A549 (cell line): ENCODE measurements around the gene INTS6. TPM values are rescaled to one million over a fixed set of nuclear protein-coding genes. Genes with fewer than 3 reads are reported as not detected.
"Not testable (repeated sequence)": the region's sequence is repeated elsewhere in the genome, so short reads cannot be mapped to it uniquely, and the experiment has no call there.

Experiments used
- ATAC-seq, 2 experiments: fragments of 200-7000 bp in 1 of 2; fragments of >200 bp in 1 of 2; cut with Nextera tagmentation in 1 of 2; cut with Tn5 transposase in 1 of 2; 3 replicates each; pipeline versions ENCODE4 v1.8.0 to v1.9.1; 2018 to 2020; ENCODE audit warnings: mild to moderate bottlenecking in 1 of 2, moderate library complexity in 1 of 2
- CTCF ChIA-PET: fragments of 300-600 bp; sonication (Branson Sonifier 250); formaldehyde crosslinking; extraction: SDS; loops from one replicate; lab custom pipeline; 2021; ENCODE audit warnings: antibody characterized with exemption, inconsistent platforms; lab: Yijun Ruan, JAX
- POLR2A ChIA-PET: fragments of 350-600 bp; formaldehyde crosslinking; extraction: SDS; loops from one replicate; lab custom pipeline; 2021; ENCODE audit warnings: antibody characterized with exemption, inconsistent platforms; lab: Yijun Ruan, JAX
- DNase-seq, 2 experiments: peaks; one replicate each; pipeline versions ENCODE4 v3.0.0 to v3.0.0-alpha.2; 2011 to 2016; ENCODE audit warnings: low read depth in 1 of 2, low spot score in 1 of 2
- FAIRE-seq: peaks from 2 replicates; lab custom pipeline; 2011; peaks lifted over from hg19 to GRCh38; lab: Jason Lieb, UNC
- H3K27ac ChIP-seq, 2 experiments: fragments of >200 bp; sonication (Bioruptor Twin); formaldehyde crosslinking; 3 replicates each; pipeline ENCODE4 v1.5.1; 2016 to 2017
- H3K4me1 ChIP-seq: fragments of >200 bp; sonication (Bioruptor Twin); formaldehyde crosslinking; 3 replicates; pipeline ENCODE4 v1.6.1; 2016
- H3K4me2 ChIP-seq: fragments of >200 bp; sonication (Bioruptor Twin); formaldehyde crosslinking; 3 replicates; pipeline ENCODE4 v1.6.1; 2016
- H3K4me3 ChIP-seq: fragments of >200 bp; sonication (Bioruptor Twin); formaldehyde crosslinking; 3 replicates; pipeline ENCODE4 v1.5.1; 2016
- H3K9me3 ChIP-seq: fragments of >200 bp; sonication (Bioruptor Twin); formaldehyde crosslinking; 3 replicates; pipeline ENCODE4 v1.6.1; 2016
- BHLHE40 ChIP-seq: IDR thresholded peaks from 2 replicates; pipeline ENCODE4 v1.6.1; 2012; ENCODE audit warnings: low read depth, low read length, inconsistent platforms
- CEBPB ChIP-seq, 2 experiments: fragments of >200 bp in 1 of 2; sonication (Bioruptor Twin) in 1 of 2; formaldehyde crosslinking in 1 of 2; IDR thresholded peaks; 2 replicates each; pipeline ENCODE4 v1.6.1; 2012 to 2016
- ELK1 ChIP-seq: fragments of 150-350 bp; IDR thresholded peaks from 2 replicates; pipeline ENCODE4 v1.6.1; 2014; ENCODE audit warnings: low read depth, mild to moderate bottlenecking, low read length
- EP300 ChIP-seq, 2 experiments: fragments of >200 bp; sonication (Bioruptor Twin); formaldehyde crosslinking; IDR thresholded peaks; 2 replicates in 1 of 2; 3 replicates in 1 of 2; pipeline ENCODE4 v1.6.1; 2016 to 2017
- FOSB ChIP-seq: fragments of 250-450 bp; sonication (Bioruptor Pico); IDR thresholded peaks from 2 replicates; pipeline ENCODE4 v1.5.0; 2020; ENCODE audit warnings: mild to moderate bottlenecking, moderate library complexity
- FOXS1 ChIP-seq: fragments of 250-450 bp; sonication (Bioruptor Pico); IDR thresholded peaks from 2 replicates; pipeline ENCODE4 v1.5.0; 2020; ENCODE audit warnings: mild to moderate bottlenecking, moderate library complexity
- GATA3 ChIP-seq: IDR thresholded peaks from 2 replicates; pipeline ENCODE4 v1.6.1; 2012; ENCODE audit warnings: borderline replicate concordance
- HOXA7 ChIP-seq: fragments of 250-450 bp; sonication (Bioruptor Pico); IDR thresholded peaks from 2 replicates; pipeline ENCODE4 v1.5.0; 2020; ENCODE audit warnings: mild to moderate bottlenecking, moderate library complexity
- KDM5A ChIP-seq: fragments of 200-600 bp; sonication (generic); IDR thresholded peaks from 2 replicates; pipeline ENCODE4 v1.6.1; 2016; ENCODE audit warnings: antibody characterized with exemption, mild to moderate bottlenecking
- MAFK ChIP-seq: fragments of 450-650 bp; IDR thresholded peaks from 2 replicates; pipeline ENCODE4 v1.6.1; 2014; ENCODE audit not compliant: partially characterized antibody
- MAX ChIP-seq: IDR thresholded peaks from 2 replicates; pipeline ENCODE4 v1.6.1; 2012
- NFE2L2 ChIP-seq: fragments of 150-350 bp; conservative IDR thresholded peaks from 2 replicates; pipeline ENCODE4 v1.6.1; 2014; ENCODE audit warnings: low read length
- NPAS2 ChIP-seq: fragments of 250-450 bp; sonication (Bioruptor Pico); IDR thresholded peaks from 2 replicates; pipeline ENCODE4 v1.8.0; 2022; ENCODE audit warnings: mild to moderate bottlenecking, moderate library complexity, borderline replicate concordance
- NR3C1 ChIP-seq: fragments of >200 bp; sonication (Bioruptor Twin); formaldehyde crosslinking; IDR thresholded peaks from 3 replicates; pipeline ENCODE4 v1.6.1; 2017
- REST ChIP-seq: fragments of 200-600 bp; sonication (generic); IDR thresholded peaks from 2 replicates; pipeline ENCODE4 v1.6.1; 2016; ENCODE audit warnings: antibody characterized with exemption, mild to moderate bottlenecking, moderate library complexity
- SMC3 ChIP-seq: fragments of >200 bp; sonication (Bioruptor Twin); formaldehyde crosslinking; IDR thresholded peaks from 3 replicates; pipeline ENCODE4 v1.6.1; 2018; ENCODE audit warnings: inconsistent platforms
- ZC3H11A ChIP-seq: fragments of 450-650 bp; IDR thresholded peaks from 2 replicates; pipeline ENCODE4 v1.6.1; 2014; ENCODE audit warnings: antibody characterized with exemption, mild to moderate bottlenecking
- ZNF302 ChIP-seq: fragments of 250-450 bp; sonication (Bioruptor Pico); IDR thresholded peaks from 2 replicates; pipeline ENCODE4 v1.9.0; 2021; ENCODE audit warnings: inconsistent platforms, mild to moderate bottlenecking, moderate library complexity
- WGBS: methylation state at CpG from one replicate; pipeline ENCODE4 v1.1.6; 2017; ENCODE audit errors: missing lambda C conversion rate; 5-methylcytosine and 5-hydroxymethylcytosine counted together
- polyA plus RNA-seq, 4 experiments: library from polyadenylated mRNA; depleted of rRNA in 3 of 4; stranded (reverse); fragments of >200 nt; fragmentation: RNase III in 1 of 4; extraction: RNeasy Plus Mini Kit Qiagen cat#74134 plus additional on column Dnase treatment in 1 of 4; gene quantifications; 2 replicates in 3 of 4; 3 replicates in 1 of 4; pipeline ENCODE4 v1.2.3, GENCODE V29; 2011 to 2017
- TF ChIP-seq, protein P1 (sequence below): fragments of >200 bp; sonication (Bioruptor Twin); formaldehyde crosslinking; IDR thresholded peaks from 2 replicates; pipeline ENCODE4 v1.6.1; 2016
- TF ChIP-seq, protein P2 (sequence below): fragments of 250-450 bp; sonication (Bioruptor Pico); IDR thresholded peaks from 2 replicates; pipeline ENCODE4 v1.5.0; 2020; ENCODE audit warnings: low read depth, mild to moderate bottlenecking, moderate library complexity

The INTS6 gene
- polyA plus RNA-seq, 2 of the 4 experiments (the other 2 are of a cell fraction) = 11.5 to 37.1 TPM

- ChIA-PET POLR2A (no interaction called here), CTCF (no interaction called here)
- Histone ChIP-seq H3K9me3 (no peaks in the 10 kb centered on the region), H3K4me1 (no peaks in the 10 kb centered on the region; the same call in 2 of the 3 replicates), H3K27ac (no peak overlapping the region), H3K4me3 (no peak overlapping the region), H3K4me2 (no peak overlapping the region)
- no peak for DNase-seq
- no peak for ATAC-seq
- FAIRE-seq = no peak
- TF ChIP-seq GATA3 (no peak), EP300 (IDR thresholded peaks at IDR 0.05) (no peak), REST (no peak), HOXA7 (CRISPR knock-in tag) (no peak)
- TF ChIP-seq, protein P1, sequence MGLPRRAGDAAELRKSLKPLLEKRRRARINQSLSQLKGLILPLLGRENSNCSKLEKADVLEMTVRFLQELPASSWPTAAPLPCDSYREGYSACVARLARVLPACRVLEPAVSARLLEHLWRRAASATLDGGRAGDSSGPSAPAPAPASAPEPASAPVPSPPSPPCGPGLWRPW = no peak
These were observed 36.7 kb downstream of the INTS6 start for GRCh38 chr13:51416107-51416506.

DNA sequence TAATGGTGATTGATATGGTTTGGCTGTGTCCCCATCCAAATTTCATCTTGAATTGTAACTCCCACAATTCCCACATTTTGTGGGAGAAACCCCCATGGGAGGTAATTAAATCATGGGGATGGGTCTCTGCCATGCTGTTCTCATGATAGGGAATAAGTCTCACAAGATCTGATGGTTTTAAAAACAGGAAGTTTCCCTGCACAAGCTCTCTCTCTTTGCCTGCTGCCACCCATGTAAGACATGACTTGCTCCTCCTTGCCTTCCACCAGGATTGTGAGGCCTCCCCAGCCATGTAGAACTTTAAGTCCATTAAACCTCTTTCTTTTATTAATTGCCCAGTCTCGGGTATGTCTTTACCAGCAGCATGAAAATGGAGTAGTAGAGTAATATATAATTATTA, 37.5 kb downstream of the INTS6 start:
- H3K27ac ChIP-seq, FAIRE-seq, POLR2A ChIA-PET, ATAC-seq, H3K9me3 ChIP-seq, H3K4me2 ChIP-seq, H3K4me3 ChIP-seq, DNase-seq, H3K4me1 ChIP-seq, CTCF ChIA-PET: not testable (repeated sequence)
- 82% methylated on average over 1 of the region's 1 CpG for WGBS

DNA sequence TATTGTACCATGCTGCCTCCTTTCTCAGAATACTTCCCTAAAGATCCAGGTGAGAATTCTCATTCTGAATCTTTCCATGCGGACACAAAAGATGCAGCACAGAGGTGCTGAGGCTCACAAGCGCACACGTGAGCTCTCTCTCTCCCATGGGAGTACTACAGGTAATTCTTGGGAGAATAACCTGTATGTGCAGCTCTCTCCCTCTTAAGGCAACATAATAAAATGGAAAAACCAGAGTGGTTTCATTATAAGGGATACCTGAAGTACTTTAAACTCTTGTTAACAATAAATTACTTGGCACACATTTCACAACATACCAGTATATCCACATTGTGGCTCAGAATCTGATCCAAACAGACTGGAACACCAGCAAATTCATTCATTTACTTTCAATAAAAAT, 40.4 kb downstream of the INTS6 start:
- FAIRE-seq (no peak), DNase-seq (no peak), ATAC-seq (no peak)
- no peaks in the 10 kb centered on the region for H3K4me1 ChIP-seq
- no peaks in the 10 kb centered on the region for H3K9me3 ChIP-seq
- no peak overlapping the region for H3K4me3 ChIP-seq
- CTCF ChIA-PET = no interaction called here
- H3K4me2 ChIP-seq = no peak overlapping the region
- no peak overlapping the region for H3K27ac ChIP-seq
- POLR2A ChIA-PET = no interaction called here
- WGBS = 93% methylated on average over 3 of the region's 3 CpGs
- TF ChIP-seq FOXS1 (CRISPR knock-in tag) (no peak), ZNF302 (CRISPR knock-in tag) (no peak), NR3C1 (no peak), MAX (no peak), MAFK (no peak), ZC3H11A (no peak), CEBPB (IDR thresholded peaks at IDR 0.05) (no peak), BHLHE40 (no peak), NFE2L2 (no peak), KDM5A (no peak), NPAS2 (CRISPR knock-in tag) (no peak), SMC3 (no peak), ELK1 (no peak), FOSB (CRISPR knock-in tag) (no peak)
- TF ChIP-seq, protein P2, sequence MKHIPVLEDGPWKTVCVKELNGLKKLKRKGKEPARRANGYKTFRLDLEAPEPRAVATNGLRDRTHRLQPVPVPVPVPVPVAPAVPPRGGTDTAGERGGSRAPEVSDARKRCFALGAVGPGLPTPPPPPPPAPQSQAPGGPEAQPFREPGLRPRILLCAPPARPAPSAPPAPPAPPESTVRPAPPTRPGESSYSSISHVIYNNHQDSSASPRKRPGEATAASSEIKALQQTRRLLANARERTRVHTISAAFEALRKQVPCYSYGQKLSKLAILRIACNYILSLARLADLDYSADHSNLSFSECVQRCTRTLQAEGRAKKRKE (CRISPR knock-in tag) = no peak
- TF ChIP-seq, all 56 proteins: peak for 0
